ENCODE measurements around the gene CFAP43.

Gene CFAP43

GRCh38 chr10:104113376-104113956, 118.7 kb downstream of the CFAP43 start:
- in situ Hi-C loops (cut with MboI; ENCODE audit: low sequenced_read_pairs, unreplicated experiment), result no loop called here
- no peak for DNase-seq (ENCODE audit: low spot score)
- TF ChIP-seq CTCF (IDR thresholded peaks at IDR 0.05; ENCODE audit: borderline replicate concordance, control extremely low read depth, extremely low read depth, insufficient read depth, missing control alignments), result no peak

- DNase-seq (ENCODE audit: low spot score), result no peak
- no peak for TF ChIP-seq CTCF (IDR thresholded peaks at IDR 0.05; ENCODE audit: borderline replicate concordance, control extremely low read depth, extremely low read depth, insufficient read depth, missing control alignments)
- in situ Hi-C loops (cut with MboI; ENCODE audit: low sequenced_read_pairs, unreplicated experiment), result no loop called here
These were observed 122.1 kb downstream of the CFAP43 start for GRCh38 chr10:104109908-104110662.

GRCh38 chr10:104104926-104105325, 127.2 kb downstream of the CFAP43 start:
- in situ Hi-C loops (cut with MboI; ENCODE audit: low sequenced_read_pairs, unreplicated experiment), result no loop called here
- no peak for DNase-seq (ENCODE audit: low spot score)
- no peak for TF ChIP-seq CTCF (IDR thresholded peaks at IDR 0.05; ENCODE audit: borderline replicate concordance, control extremely low read depth, extremely low read depth, insufficient read depth, missing control alignments)

GRCh38 chr10:104104418-104104817, 127.7 kb downstream of the CFAP43 start:
- TF ChIP-seq CTCF (IDR thresholded peaks at IDR 0.05; ENCODE audit: borderline replicate concordance, control extremely low read depth, extremely low read depth, insufficient read depth, missing control alignments), result no peak
- no peak for DNase-seq (ENCODE audit: low spot score)
- in situ Hi-C loops (cut with MboI; ENCODE audit: low sequenced_read_pairs, unreplicated experiment), result no loop called here

GRCh38 chr10:104103956-104104355, 128.2 kb downstream of the CFAP43 start:
- no peak for TF ChIP-seq CTCF (IDR thresholded peaks at IDR 0.05; ENCODE audit: borderline replicate concordance, control extremely low read depth, extremely low read depth, insufficient read depth, missing control alignments)
- no peak for DNase-seq (ENCODE audit: low spot score)
- in situ Hi-C loops (cut with MboI; ENCODE audit: low sequenced_read_pairs, unreplicated experiment), result no loop called here

- in situ Hi-C loops (cut with MboI; ENCODE audit: low sequenced_read_pairs, unreplicated experiment), result no loop called here
- TF ChIP-seq CTCF (IDR thresholded peaks at IDR 0.05; ENCODE audit: borderline replicate concordance, control extremely low read depth, extremely low read depth, insufficient read depth, missing control alignments), result no peak
These were observed 130.3 kb downstream of the CFAP43 start for GRCh38 chr10:104101902-104102301.

More at GRCh38 chr10:104101902-104102301, 130.3 kb downstream of the CFAP43 start:
- DNase-seq (ENCODE audit: low spot score), result no peak

Measured in GM13976 (cell line).